ENCODE measurements around the gene CYP27B1.

The CYP27B1 gene

GRCh38 chr12:57751432-57751787 lies 15.5 kb downstream of the CYP27B1 start:
- DNase-seq (ENCODE audit: low spot score): no peak

- DNase-seq (ENCODE audit: low spot score): no peak
These were observed 16.1 kb downstream of the CYP27B1 start for GRCh38 chr12:57750561-57751431.

- no peak for DNase-seq (ENCODE audit: low spot score)
These were observed 17.8 kb downstream of the CYP27B1 start for GRCh38 chr12:57749061-57749460.

- DNase-seq (ENCODE audit: low spot score): no peak
These were observed 20.9 kb downstream of the CYP27B1 start for GRCh38 chr12:57746025-57746424.

- DNase-seq (ENCODE audit: low spot score): no peak
These were observed 21.4 kb downstream of the CYP27B1 start for GRCh38 chr12:57745485-57745881.

- peak; percentile 94 for DNase-seq (ENCODE audit: low spot score)
These were observed 21.9 kb downstream of the CYP27B1 start, which contains the start of gene TSPAN31 for GRCh38 chr12:57744777-57745484. Gene TSPAN31 (plus strand): TSS chr12:57745039. CDS start chr12:57745155, 116 bp downstream.

GRCh38 chr12:57744194-57744776 lies 22.6 kb downstream of the CYP27B1 start:
- DNase-seq (ENCODE audit: low spot score): peak; percentile 84

GRCh38 chr12:57743769-57744168 lies 23.1 kb downstream of the CYP27B1 start:
- no peak for DNase-seq (ENCODE audit: low spot score)

- no peak for DNase-seq (ENCODE audit: low spot score)
These were observed 24.8 kb downstream of the CYP27B1 start for GRCh38 chr12:57741844-57742738.

GRCh38 chr12:57741413-57741789 lies 25.5 kb downstream of the CYP27B1 start:
- no peak for DNase-seq (ENCODE audit: low spot score)

GRCh38 chr12:57740656-57741412 lies 26.0 kb downstream of the CYP27B1 start:
- DNase-seq (ENCODE audit: low spot score): no peak

- no peak for DNase-seq (ENCODE audit: low spot score)
These were observed 26.9 kb downstream of the CYP27B1 start for GRCh38 chr12:57739914-57740538.

GRCh38 chr12:57739387-57739786 lies 27.5 kb downstream of the CYP27B1 start:
- DNase-seq (ENCODE audit: low spot score): no peak

- no peak for DNase-seq (ENCODE audit: low spot score)
These were observed 28.1 kb downstream of the CYP27B1 start, which contains the start of gene AGAP2 for GRCh38 chr12:57738661-57739237. Gene AGAP2 (minus strand): TSS chr12:57738742. CDS start chr12:57738246, 496 bp downstream.

GRCh38 chr12:57737467-57738460 lies 29.1 kb downstream of the CYP27B1 start:
- peak; percentile 61 for DNase-seq (ENCODE audit: low spot score)

- DNase-seq (ENCODE audit: low spot score): no peak
These were observed 30.0 kb downstream of the CYP27B1 start for GRCh38 chr12:57736741-57737466.

- no peak for DNase-seq (ENCODE audit: low spot score)
These were observed 30.7 kb downstream of the CYP27B1 start for GRCh38 chr12:57735952-57736740.
